ENCODE measurements around the gene PLCH1.

Gene PLCH1

DNA sequence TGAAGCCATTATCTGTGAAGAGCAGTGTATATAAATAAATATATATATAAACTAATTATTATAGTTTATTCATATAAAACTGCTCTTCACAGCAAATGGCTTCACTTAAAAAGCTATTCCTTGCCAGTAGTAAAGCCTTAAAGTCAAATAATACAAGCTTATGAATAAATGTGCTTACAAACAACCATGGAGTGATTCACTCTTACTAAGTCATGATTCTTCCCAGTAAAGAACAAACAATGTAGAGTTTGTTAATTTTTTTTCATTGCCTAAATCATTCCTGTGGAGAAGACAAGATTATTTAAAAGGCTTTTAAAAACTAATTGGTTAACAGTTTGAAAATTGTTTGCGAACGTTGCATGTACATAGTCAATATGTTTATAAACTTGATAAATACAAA, 140.7 kb downstream of the PLCH1 start:
- no peak for DNase-seq

DNA sequence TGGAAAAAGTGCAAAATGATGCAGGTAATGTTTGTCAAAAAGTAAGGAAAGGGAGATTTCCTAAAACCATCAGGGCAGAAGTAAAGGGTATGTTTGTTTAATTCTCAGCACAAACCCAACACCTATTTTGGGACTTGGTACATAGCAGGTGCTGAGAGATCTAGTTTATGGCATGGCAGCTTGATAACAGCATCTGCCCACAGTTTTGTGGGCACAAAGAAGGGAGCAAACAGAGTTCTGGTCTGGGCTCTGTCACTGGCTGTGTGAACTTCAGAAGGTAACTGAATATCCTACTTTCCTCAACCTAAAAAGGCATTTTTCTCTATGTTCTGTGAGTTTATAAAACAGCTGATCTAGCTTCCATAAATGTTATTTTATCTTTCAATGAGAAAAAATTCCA, 141.6 kb downstream of the PLCH1 start:
- no peak for DNase-seq

DNA sequence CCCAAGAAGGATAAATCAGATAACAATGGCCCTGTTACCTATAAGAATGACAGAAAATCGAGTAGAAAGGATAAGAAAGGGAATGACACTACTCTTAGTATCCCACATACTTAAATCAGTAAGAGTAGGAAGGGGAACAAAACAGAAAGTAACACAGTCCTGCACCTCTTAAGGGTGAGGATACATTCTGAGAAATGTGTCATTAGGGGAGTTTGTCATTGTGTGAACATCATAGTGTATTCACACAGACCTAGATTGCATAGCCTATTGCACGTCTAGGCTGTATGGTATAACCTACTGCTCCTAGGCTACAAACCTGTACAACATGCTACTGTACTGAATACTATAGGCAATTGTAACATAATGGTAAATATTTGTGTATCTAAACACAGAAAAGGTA, 142.6 kb downstream of the PLCH1 start:
- no peak for DNase-seq

DNA sequence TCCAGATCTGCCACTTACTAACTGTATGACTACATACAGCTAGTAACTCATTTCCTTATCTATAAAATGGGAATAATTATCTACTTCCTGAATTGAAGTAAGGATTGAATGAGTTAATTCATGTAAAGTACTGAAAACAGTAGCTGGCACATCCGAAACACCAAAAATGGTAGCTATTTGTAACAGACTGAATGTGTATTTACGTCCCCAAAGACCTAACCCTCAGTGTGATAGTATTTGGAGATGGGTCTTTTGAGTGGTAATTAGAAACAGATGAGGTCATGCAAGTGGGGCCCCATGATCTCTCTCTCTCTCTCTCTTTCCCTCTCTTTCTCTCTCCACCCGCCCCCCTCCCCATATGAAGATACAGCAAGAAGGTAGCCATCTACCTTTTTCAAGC, 146.2 kb downstream of the PLCH1 start:
- DNase-seq = no peak

DNA sequence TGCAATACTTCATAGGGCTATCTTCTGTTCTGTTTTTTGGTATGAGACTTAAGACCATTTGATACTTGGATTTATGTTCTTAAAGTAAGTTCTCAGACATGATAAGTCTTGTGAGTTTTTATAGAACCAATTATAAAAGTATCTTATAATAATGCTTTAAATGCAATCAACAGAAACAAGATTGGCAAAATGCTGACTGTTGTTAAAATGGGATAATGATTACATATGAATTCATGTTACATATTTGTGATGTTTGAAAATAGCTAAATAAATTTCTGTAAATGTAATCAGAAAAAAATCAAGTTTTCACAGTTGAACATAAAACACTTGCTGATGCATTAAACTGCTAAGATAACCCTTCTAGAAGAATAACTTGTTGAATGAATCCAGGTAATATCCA, 148.3 kb downstream of the PLCH1 start:
- DNase-seq = no peak

DNA sequence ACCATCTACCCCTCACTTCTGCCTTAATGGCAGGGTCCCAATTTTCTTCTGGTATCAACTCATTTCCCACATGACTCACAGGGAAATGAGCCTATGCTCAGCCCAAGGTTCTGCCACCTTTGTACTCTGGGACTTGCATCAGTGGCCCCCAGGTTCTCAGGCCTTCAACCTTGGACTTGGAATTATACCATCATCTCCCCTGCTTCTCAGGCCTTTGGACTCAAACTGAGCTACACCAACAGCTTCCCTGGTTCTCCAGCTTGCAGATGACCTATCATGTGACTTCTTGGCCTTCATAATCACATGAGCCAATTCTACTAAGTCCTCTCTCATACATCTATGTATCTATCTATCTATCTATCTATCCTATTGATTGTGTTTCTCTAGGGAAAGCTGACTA, 149.5 kb downstream of the PLCH1 start:
- no peak for DNase-seq

DNA sequence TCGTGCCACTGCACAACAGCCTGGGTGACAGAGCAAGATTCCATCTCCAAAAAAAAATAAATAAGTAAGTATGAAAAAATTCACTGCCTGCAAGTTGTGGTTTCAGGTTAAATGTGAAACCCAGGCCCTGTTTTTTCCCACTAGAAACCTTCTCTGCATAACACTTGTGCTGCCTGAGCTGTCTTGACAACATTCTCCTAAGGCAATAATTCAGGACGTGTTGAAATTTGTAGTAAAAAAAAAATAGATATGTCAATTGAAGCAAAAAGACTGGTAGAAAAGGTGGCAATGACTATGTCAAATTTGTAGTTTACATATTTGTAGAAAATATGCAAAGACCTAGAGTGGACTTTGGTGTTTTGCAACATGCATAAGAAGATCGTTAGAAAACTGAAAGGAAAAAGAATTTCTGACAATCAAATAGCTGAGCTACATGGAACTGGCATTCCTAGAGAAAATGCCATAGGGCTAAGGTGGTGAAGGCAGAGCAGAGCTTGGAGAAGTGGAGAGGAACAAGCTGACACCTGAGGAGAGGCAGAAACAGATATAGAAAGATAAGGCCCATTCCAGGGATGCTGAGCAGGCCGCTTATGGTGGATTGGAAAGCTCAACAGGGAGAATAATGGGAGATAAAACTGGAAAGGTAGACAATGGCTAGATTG, 150.2 kb downstream of the PLCH1 start:
- no peak for DNase-seq

DNA sequence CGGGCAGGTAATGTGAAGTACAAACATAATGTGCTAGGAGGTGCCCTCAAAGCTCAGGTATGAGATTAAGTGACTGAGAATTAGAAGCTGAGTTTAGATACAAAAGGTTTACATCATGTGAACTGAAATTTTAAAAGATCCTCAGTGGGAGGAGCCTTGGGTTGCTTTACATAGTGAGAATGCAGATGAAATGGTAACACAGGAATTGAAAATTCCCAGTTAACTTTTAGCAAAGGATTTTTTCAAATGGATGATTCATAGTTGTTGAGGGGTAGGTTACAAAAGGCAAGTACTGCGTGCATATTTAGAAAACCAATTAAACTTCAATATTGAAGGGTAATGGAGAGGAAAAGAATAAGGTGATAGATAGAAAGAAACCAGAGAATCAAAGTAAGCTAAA, 157.3 kb downstream of the PLCH1 start:
- DNase-seq = no peak

DNA sequence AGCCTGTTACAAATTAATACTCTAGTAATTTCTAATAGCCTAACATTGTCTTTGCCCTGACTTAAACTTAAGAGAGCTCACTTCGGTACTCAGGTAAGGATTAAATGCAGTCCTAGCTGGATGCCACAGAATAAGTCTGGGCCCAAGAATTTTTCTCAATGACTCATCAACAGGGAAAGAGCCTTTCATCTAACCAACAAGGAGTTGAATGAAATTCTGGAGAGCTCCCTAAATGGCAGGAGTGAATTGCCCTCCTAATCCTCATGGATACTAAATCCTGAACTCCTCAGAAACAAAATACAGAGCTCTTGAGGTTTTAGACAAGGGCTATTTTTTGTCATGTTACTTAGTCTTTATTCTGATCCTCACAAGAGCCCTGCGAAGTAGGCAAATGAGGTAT, 159.5 kb downstream of the PLCH1 start:
- DNase-seq = no peak

DNA sequence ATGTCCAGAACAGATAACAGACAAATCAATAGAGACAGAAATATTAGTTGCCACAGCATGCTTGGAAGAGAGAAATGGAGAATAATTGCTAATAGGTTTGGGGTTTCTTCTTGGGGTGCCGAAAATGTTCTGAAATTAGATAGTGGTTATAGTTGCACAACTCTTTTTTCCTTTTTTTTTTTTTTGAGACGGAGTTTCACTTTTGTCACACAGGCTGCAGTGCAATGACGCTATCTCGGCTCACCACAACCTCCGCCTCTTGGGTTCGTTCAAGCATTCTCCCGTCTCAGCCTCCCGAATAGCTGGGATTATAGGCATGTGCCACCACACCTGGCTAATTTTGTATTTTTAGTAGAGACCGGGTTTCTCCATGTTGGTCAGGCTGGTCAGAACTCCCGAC, 163.3 kb downstream of the PLCH1 start:
- DNase-seq = no peak

DNA sequence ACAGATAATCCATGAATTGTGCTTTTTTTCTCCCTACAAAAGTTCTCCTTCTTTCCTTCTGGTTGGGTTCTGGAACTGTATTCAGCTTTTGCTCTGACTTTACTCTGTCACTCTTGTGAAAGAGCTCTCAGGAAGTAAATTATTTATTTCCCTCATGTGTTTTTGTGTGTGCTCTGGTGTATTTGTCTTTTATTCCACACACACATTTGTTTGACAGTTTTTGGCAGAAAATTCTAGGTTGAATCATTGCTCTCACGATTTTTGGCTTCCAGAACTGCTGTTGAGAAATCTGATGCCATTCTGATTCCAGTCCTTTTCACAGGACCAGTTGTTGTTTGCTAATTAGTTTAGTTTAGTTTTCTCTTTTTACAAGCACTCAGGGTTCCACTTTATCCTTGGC, 172.8 kb downstream of the PLCH1 start:
- DNase-seq = no peak

DNA sequence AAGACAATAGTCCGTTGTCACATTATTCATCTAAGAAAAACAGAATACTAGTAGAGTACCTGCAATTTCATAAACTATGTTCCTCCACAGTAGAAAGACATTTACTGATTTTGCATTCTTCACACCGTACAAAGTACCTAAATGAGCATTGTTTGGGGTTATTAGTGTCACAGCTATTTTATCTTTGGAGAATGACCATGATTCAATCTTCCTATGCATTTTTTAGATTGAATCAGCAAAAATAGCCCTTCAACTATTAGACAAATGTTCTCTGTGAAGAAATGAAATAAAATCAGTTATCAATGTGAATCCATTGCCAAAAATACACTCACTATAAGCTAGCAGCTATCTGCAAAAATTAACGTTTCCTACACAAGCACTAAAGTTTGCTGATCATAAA, 176.6 kb downstream of the PLCH1 start:
- no peak for DNase-seq

DNA sequence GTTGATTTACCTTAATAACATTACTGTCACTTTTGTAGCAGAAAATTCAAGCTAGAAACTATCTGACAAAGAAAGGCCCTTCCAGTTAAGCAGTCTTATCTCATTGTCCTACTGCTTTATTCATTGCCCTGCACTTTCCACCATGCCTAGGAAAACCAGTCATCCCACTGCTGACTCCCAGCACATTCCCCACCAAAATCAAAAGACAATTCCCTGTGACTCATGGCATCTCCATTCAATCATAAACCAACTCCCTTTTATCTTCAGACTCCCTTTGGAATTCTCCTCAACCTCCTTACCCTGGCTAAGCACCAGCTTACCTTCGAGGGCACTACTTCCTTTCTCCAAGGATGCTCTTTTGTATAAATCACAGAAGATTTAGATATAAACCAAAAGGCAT, 184.3 kb downstream of the PLCH1 start:
- DNase-seq = no peak

DNA sequence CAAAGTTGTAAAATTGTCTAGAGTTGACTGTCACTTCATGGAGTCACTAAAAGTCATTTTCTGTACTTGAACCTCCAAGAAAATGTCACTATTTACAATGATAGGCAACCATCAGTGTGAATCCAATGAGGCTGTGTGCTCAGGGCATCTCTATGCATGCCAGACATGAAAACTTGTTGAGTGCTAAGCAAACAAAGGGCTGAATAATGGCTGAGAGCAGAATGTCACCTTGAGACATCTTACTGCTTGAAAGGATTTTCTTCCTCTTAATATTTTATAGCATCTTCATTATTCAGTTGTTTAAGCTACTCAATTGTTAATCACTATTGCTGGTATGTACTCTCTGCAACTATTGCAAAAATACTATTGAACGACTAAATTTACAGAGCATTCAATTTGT, 184.7 kb downstream of the PLCH1 start:
- DNase-seq = no peak

DNA sequence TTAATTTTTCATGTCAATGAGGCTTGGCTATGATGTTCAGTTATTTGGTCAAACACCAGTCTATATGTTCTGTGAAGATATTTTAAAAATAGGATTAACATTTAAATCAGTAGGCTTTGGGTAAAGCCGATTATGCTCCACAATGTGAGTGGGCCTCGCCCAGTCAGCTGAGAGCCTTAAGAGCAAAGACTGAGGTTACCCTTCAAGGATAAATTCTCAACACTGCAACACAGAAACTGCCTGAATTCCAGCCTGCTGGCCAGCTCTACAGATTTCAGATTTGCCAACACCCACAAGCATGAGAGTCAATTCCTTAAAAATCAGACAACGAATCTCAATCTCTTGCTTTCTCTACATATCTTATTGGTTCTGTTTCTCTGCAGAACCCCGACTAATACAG, 188.3 kb downstream of the PLCH1 start:
- no peak for DNase-seq

DNA sequence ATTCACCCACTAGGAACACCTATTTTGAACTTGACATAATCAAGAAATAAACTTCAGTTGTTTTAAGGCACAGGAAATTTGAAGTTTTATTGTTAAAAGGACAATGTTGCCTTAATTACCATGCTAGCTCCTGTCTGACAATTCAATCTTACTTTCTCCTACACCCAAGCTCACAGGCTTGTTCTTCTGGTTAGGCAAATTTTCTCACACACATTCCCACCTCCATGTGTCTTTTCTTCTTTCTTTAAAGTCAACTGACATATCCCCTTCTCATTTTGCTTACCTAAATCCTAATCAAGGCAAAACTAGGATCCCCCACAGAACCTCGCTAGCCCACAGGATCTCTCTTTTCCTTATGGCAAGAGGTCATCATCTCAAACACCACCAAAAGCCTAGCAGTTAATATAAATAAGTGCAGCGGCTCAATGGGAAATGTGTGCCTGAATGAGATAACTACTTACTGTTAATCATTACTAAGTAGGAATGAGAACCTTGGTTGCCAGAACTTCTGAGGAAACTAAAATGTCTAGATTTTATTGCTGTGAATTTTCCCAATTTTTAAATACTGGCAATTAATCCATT, 189.3 kb downstream of the PLCH1 start:
- DNase-seq = no peak

DNA sequence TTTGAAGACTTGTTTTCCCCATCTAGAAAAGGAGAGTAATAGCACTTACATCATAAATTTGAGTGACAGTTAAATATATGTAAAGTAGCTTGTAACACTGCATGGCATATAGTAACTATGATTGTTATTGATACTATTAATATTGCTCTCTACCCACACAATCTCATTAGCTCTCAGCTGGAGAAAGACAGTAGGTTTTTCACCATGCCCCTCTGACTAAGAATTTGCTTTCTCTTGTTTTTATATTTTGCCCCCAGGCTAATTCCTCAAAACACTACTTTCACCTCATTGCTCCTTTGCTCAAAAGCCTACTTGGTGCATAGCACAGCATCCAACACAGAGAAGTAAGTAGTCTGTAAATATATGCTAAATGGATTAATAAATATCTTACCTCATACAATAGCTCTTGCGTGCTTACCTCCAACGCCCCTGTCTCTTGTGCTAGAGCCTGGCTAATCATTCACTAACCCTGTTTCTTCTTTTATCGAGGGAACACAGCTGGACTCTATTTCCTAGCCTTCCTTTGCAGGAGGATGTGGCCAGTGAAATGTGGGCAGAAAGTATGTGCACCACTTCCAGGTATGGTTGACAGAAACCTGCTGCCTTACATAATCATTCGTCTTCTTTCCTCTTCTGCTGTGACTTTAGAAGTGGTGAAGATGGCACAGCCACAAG, 190.0 kb downstream of the PLCH1 start:
- DNase-seq = no peak

DNA sequence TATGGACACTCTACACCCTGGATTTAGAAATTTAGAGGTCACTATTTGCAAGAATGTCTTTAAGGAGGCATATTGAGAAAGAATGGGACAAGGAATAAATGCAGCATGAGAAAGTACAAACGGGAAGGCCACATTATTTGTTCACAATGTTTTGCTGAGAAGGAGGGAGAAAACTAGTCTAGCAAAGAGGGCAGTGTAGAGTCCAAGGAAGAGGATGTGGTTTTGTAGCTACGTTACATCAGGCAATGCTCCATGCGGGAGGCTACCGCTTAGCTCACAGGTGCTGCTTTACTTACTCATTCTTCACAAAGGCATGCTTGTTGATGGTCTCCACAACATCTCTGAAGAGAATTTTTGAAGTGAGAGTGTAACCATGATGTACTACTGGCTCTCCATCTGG, 191.1 kb downstream of the PLCH1 start:
- DNase-seq = no peak

DNA sequence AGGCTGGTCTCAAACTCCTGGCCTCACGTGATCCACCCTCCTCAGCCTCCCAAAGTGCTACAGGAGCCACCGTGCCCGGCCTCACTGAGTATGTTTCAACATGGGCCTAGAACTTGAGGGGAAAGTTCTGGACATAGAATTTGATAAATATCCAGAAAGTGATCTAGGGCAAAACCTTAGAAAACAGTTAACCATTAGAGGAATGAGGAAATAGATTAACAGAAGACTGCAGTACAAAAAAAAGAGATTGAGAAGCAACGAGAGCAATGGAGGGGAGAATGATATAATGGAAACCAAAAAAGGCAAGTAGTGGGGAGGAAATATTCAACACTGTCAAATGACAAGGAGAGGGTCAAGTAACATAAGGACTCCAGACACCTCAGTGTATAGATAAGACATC, 191.5 kb downstream of the PLCH1 start:
- DNase-seq = no peak

DNA sequence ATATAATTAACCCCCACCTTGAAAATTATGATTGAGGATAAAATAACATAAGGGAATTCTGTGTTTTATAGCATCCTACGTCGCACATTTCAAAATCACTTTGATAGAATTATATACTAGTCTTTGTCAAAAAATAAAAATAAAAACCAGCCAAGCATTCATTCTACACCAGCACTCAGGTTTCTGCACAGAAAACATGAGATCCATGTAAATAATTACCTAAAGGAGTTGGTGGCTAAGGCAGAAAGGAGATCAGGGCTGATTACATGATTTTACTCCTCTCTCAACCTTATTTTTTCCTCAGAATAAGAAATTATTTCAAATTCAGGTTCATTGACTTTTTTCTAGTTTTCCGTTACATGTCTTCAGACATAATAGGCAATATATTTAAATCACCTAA, 194.5 kb downstream of the PLCH1 start:
- no peak for DNase-seq

DNA sequence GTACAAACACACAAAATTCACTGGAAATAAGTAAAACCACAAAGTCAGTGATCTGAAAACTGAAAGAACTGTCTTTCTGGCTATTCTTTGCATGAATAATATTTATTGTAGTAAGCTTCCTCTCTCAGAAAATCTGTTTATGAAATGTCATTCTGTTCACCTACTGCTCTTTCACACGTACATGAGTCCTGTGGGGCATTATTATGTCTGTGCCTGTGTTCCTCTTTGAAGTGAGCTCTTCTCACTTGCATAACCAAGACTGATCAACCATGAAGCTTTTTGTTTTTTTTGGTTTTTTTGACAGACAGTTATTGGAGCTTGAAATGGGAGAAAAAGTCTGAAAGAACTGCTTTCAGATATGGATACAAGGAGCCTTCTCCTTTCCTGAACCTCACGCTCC, 195.8 kb downstream of the PLCH1 start:
- DNase-seq = no peak

DNA sequence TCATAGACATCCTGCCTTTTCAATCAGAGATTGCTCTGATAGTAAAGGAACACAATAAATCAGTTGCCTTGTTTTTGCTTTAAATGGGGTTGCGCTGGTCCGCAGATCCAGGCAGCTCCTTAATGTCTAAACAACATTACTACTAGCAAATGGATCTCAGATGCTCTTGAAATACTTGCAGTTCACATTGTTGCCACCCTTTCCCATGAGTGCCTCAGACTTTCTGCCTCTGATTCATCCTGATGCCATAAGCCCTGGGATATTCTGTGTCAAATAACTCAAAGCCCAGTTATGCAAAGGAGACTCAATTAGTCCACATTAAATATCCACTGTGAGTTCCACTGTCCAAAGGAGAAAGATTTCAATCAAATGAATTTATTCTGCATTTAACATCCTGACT, 196.7 kb downstream of the PLCH1 start:
- no peak for DNase-seq

DNA sequence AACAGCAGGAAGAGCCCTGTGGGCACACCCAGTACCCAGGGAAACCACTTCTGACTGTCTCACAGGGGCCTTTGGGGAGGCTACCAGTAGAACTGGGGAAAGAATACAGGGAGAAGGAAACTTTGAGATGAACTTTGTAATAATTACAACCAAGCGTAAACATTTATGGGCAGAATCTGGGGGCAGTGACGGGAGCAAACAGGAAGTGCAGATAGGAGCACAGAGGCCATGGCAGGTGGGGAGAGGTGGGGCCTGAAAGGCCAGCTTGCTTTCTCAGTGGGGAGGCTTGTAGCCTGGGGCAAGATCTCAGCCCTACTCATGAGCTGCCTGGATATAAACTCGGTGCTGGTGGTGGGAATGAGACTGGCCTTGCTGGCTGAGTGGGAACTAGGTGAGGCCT, 209.8 kb downstream of the PLCH1 start:
- DNase-seq = no peak

DNA sequence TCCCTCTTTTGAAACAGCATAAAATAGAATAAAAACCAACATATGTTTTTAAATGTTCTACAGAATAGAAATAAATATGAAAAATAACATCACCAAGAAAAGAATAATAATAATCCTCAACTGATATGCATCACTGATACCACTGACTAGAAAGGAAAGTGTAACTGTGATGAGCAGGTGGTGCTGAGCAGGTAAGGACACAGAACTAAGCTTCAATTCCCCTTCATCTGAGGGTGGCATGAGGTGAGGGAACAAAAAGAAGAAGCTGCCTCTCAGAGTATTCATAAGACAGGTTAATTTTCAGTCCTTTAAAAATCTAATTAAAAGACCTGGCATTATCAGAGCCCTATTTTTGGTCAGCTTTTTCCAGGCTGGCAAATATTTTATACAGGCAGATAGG, 216.3 kb downstream of the PLCH1 start:
- DNase-seq = no peak

DNA sequence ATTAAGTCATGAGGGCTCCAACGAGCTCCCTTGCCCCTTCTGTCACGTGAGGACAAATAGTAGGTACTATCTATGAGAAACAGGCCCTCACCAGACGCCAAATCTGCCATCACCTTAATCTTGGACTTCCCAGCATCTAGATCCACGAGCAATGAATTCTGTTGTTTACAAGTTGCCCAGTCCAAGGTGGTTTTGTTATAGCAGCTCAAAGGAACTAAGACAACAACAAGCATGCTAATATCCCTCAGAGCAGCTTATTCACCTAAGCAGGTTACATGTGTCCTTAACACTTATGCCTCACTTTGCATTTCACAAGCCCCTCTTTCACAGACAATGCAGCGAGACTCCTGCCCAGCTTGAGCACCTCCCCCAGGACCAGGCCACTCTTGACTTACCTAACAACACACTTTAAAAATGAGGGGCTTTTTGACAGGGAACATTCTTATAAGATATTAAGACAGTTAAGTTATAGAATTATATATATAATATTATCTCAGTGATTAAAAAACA, 219.5 kb downstream of the PLCH1 start:
- DNase-seq = no peak

Data from activated CD4-positive, CD25-positive, alpha-beta regulatory T cell treated with anti-CD3 and anti-CD28 coated beads, Interleukin-2, amount 50 U/mL, for 72 hours (primary cell).